Keratinocyte (primary cell): ENCODE measurements around the gene NPHS1.

ENCODE experiments used
- CTCF ChIP-seq, 3 experiments: IDR thresholded peaks in 1 of 3; conservative IDR thresholded peaks in 1 of 3; optimal IDR thresholded peaks in 1 of 3; 2 replicates in 2 of 3; 3 replicates in 1 of 3; pipeline versions ENCODE3 to v1.5.1; 2011; ENCODE audit warnings: low read length in 3 of 3, mild to moderate bottlenecking in 3 of 3, moderate library complexity in 2 of 3, control low read depth in 1 of 3, inconsistent platforms in 1 of 3; ENCODE audit not compliant: insufficient read depth in 2 of 3; ENCODE audit errors: extremely low read depth in 1 of 3
- EZH2 ChIP-seq: IDR thresholded peaks from one replicate; pipeline ENCODE4 v1.6.1; 2012; ENCODE audit warnings: inconsistent platforms, mild to moderate bottlenecking, low read length, moderate library complexity

- TF ChIP-seq CTCF (optimal IDR thresholded peaks at IDR 0.05 in 1 of 3, IDR thresholded peaks at IDR 0.05 in 1 of 3, conservative IDR thresholded peaks at IDR 0.05 in 1 of 3; ENCODE audit: extremely low read depth in 1 of 3, insufficient read depth in 2 of 3, low read length in 3 of 3) (no peak), EZH2 (no peak)
Observed at GRCh38 chr19:35784503-35785338, 67.6 kb downstream of the NPHS1 start.
